Dendritic cell treated with granulocyte-macrophage colony-stimulating factor and Interleukin-4, amounts not matched to agents 40 ng/mL and 50 ng/mL, for 4 days (primary cell): Measurements from ENCODE around the gene EPB41L2.
"Not testable (repeated sequence)": the region's sequence is repeated elsewhere in the genome, so short reads cannot be mapped to it uniquely, and the experiment has no call there.

ENCODE experiments used
- H3K27ac Mint-ChIP-seq: one replicate; pipeline ENCODE4 v1.8.0; 2022; ENCODE audit warnings: mild to moderate bottlenecking, mixed read lengths
- H3K27me3 Mint-ChIP-seq: one replicate; pipeline ENCODE4 v1.8.0; 2022; ENCODE audit warnings: mild to moderate bottlenecking, mixed read lengths
- H3K36me3 Mint-ChIP-seq: one replicate; pipeline ENCODE4 v1.8.0; 2022; ENCODE audit warnings: low read depth, mixed read lengths
- H3K4me1 Mint-ChIP-seq: one replicate; pipeline ENCODE4 v1.8.0; 2022; ENCODE audit warnings: low read depth, mixed read lengths
- H3K4me3 Mint-ChIP-seq: one replicate; pipeline ENCODE4 v1.8.0; 2022; ENCODE audit warnings: mild to moderate bottlenecking, moderate library complexity, mixed read lengths
- H3K9me3 Mint-ChIP-seq: one replicate; pipeline ENCODE4 v1.8.0; 2022; ENCODE audit warnings: mixed read lengths
- intact Hi-C: fragments of 100-400 bp; cut with micrococcal nuclease; formaldehyde crosslinking; loops from one replicate; pipeline ENCODE4 v1.15.0; 2022

The EPB41L2 gene

GRCh38 chr6:131063028-131063763, at the start of gene EPB41L2:
Gene EPB41L2 (minus strand): TSS chr6:131063245. CDS start chr6:130956485, 106,760 bp downstream.
- peaks cover 25% of the 10 kb centered on the region for H3K27me3 Mint-ChIP-seq
- intact Hi-C loops: loop anchor here (1.0 to 5.0 kb wide), 3 partner anchors 54 to 171 kb away; no protein-coding TSS in a partner anchor
- H3K27ac Mint-ChIP-seq: peak within 1 kb of the TSS; percentile 69
- no peaks in the 10 kb centered on the region for H3K36me3 Mint-ChIP-seq
- H3K4me1 Mint-ChIP-seq: peaks cover 30% of the 10 kb centered on the region
- peak within 1 kb of the TSS; percentile 89 for H3K4me3 Mint-ChIP-seq
- no peaks in the 10 kb centered on the region for H3K9me3 Mint-ChIP-seq

- Mint-ChIP-seq H3K27ac (peak overlapping the region; percentile 41), H3K27me3 (no peaks in the 10 kb centered on the region), H3K9me3 (no peaks in the 10 kb centered on the region), H3K4me1 (peaks cover 6% of the 10 kb centered on the region), H3K4me3 (no peak overlapping the region), H3K36me3 (no peaks in the 10 kb centered on the region)
- intact Hi-C loops: no loop called here
Measured at GRCh38 chr6:131112249-131112648, 49.2 kb upstream of the EPB41L2 start.

- Mint-ChIP-seq H3K27ac (no peak overlapping the region), H3K36me3 (no peaks in the 10 kb centered on the region), H3K27me3 (no peaks in the 10 kb centered on the region), H3K9me3 (no peaks in the 10 kb centered on the region), H3K4me1 (peaks cover 6% of the 10 kb centered on the region), H3K4me3 (no peak overlapping the region)
- intact Hi-C loops: no loop called here
Measured at GRCh38 chr6:131107151-131107550, 44.1 kb upstream of the EPB41L2 start.

GRCh38 chr6:131103901-131104300, 40.9 kb upstream of the EPB41L2 start:
- H3K9me3 Mint-ChIP-seq: no peaks in the 10 kb centered on the region
- H3K27me3 Mint-ChIP-seq: no peaks in the 10 kb centered on the region
- no peak overlapping the region for H3K27ac Mint-ChIP-seq
- no peaks in the 10 kb centered on the region for H3K36me3 Mint-ChIP-seq
- intact Hi-C loops: no loop called here
- peaks cover 6% of the 10 kb centered on the region for H3K4me1 Mint-ChIP-seq
- H3K4me3 Mint-ChIP-seq: no peak overlapping the region

GRCh38 chr6:131103296-131103695, 40.3 kb upstream of the EPB41L2 start:
- intact Hi-C loops: no loop called here
- H3K27ac Mint-ChIP-seq: no peak overlapping the region
- H3K4me3 Mint-ChIP-seq: no peak overlapping the region
- H3K27me3 Mint-ChIP-seq: no peaks in the 10 kb centered on the region
- no peaks in the 10 kb centered on the region for H3K36me3 Mint-ChIP-seq
- peaks cover 4% of the 10 kb centered on the region for H3K4me1 Mint-ChIP-seq
- no peaks in the 10 kb centered on the region for H3K9me3 Mint-ChIP-seq

GRCh38 chr6:131101911-131102680, 39.1 kb upstream of the EPB41L2 start:
- H3K27ac Mint-ChIP-seq: no peak overlapping the region
- no peak overlapping the region for H3K4me3 Mint-ChIP-seq
- H3K27me3 Mint-ChIP-seq: no peaks in the 10 kb centered on the region
- no peaks in the 10 kb centered on the region for H3K36me3 Mint-ChIP-seq
- H3K9me3 Mint-ChIP-seq: no peaks in the 10 kb centered on the region
- intact Hi-C loops: no loop called here
- H3K4me1 Mint-ChIP-seq: no peaks in the 10 kb centered on the region

- Mint-ChIP-seq H3K27me3 (no peaks in the 10 kb centered on the region), H3K36me3 (no peaks in the 10 kb centered on the region)
Measured at GRCh38 chr6:131096786-131097185, 33.7 kb upstream of the EPB41L2 start.

GRCh38 chr6:131093334-131093733, 30.3 kb upstream of the EPB41L2 start:
- Mint-ChIP-seq H3K36me3 (no peaks in the 10 kb centered on the region), H3K4me3 (no peak overlapping the region), H3K4me1 (no peaks in the 10 kb centered on the region), H3K27me3 (no peaks in the 10 kb centered on the region), H3K9me3 (peaks cover 15% of the 10 kb centered on the region), H3K27ac (no peak overlapping the region)
- intact Hi-C loops: no loop called here

More at GRCh38 chr6:131096786-131097185, 33.7 kb upstream of the EPB41L2 start:
- no peaks in the 10 kb centered on the region for H3K4me1 Mint-ChIP-seq
- H3K9me3 Mint-ChIP-seq: peaks cover 15% of the 10 kb centered on the region
- H3K27ac Mint-ChIP-seq: no peak overlapping the region
- no peak overlapping the region for H3K4me3 Mint-ChIP-seq
- intact Hi-C loops: no loop called here

- H3K27me3 Mint-ChIP-seq, intact Hi-C loops, H3K27ac Mint-ChIP-seq, H3K36me3 Mint-ChIP-seq, H3K4me3 Mint-ChIP-seq, H3K4me1 Mint-ChIP-seq: not testable (repeated sequence)
- H3K9me3 Mint-ChIP-seq: peaks cover 24% of the 10 kb centered on the region
Measured at GRCh38 chr6:131091944-131092343, 28.9 kb upstream of the EPB41L2 start.

- intact Hi-C loops, H3K27ac Mint-ChIP-seq, H3K27me3 Mint-ChIP-seq, H3K4me1 Mint-ChIP-seq, H3K4me3 Mint-ChIP-seq, H3K36me3 Mint-ChIP-seq: not testable (repeated sequence)
- H3K9me3 Mint-ChIP-seq: peaks cover 32% of the 10 kb centered on the region
Measured at GRCh38 chr6:131090339-131090738, 27.3 kb upstream of the EPB41L2 start.

- Mint-ChIP-seq H3K27ac (no peak overlapping the region), H3K4me1 (no peaks in the 10 kb centered on the region), H3K4me3 (no peak overlapping the region), H3K36me3 (no peaks in the 10 kb centered on the region), H3K27me3 (no peaks in the 10 kb centered on the region), H3K9me3 (peaks cover 17% of the 10 kb centered on the region)
- intact Hi-C loops: no loop called here
Measured at GRCh38 chr6:131084982-131085381, 21.9 kb upstream of the EPB41L2 start.

- Mint-ChIP-seq H3K36me3 (no peaks in the 10 kb centered on the region), H3K27me3 (no peaks in the 10 kb centered on the region), H3K4me1 (no peaks in the 10 kb centered on the region), H3K9me3 (peaks cover 17% of the 10 kb centered on the region), H3K27ac (no peak overlapping the region), H3K4me3 (no peak overlapping the region)
- intact Hi-C loops: no loop called here
Measured at GRCh38 chr6:131083687-131084086, 20.6 kb upstream of the EPB41L2 start.

GRCh38 chr6:131082335-131082734, 19.3 kb upstream of the EPB41L2 start:
- Mint-ChIP-seq H3K27ac (no peak overlapping the region), H3K36me3 (no peaks in the 10 kb centered on the region), H3K4me3 (no peak overlapping the region), H3K27me3 (no peaks in the 10 kb centered on the region), H3K9me3 (peaks cover 12% of the 10 kb centered on the region), H3K4me1 (no peaks in the 10 kb centered on the region)
- intact Hi-C loops: no loop called here

- Mint-ChIP-seq H3K4me3 (no peak overlapping the region), H3K27me3 (no peaks in the 10 kb centered on the region), H3K9me3 (no peaks in the 10 kb centered on the region), H3K36me3 (no peaks in the 10 kb centered on the region), H3K27ac (no peak overlapping the region), H3K4me1 (no peaks in the 10 kb centered on the region)
- intact Hi-C loops: no loop called here
Measured at GRCh38 chr6:131080084-131080483, 17.0 kb upstream of the EPB41L2 start.
